NT2/D1 (cell line): Measurements from ENCODE around the gene GPR18.

ENCODE experiments used
- YY1 ChIP-seq: IDR thresholded peaks from 2 replicates; pipeline ENCODE4 v1.6.1; 2011; ENCODE audit not compliant: insufficient read length, insufficient read depth
- ZNF274 ChIP-seq: IDR thresholded peaks from 2 replicates; pipeline ENCODE4 v1.6.1; 2011; ENCODE audit warnings: mild to moderate bottlenecking, low read depth, low read length

DNA sequence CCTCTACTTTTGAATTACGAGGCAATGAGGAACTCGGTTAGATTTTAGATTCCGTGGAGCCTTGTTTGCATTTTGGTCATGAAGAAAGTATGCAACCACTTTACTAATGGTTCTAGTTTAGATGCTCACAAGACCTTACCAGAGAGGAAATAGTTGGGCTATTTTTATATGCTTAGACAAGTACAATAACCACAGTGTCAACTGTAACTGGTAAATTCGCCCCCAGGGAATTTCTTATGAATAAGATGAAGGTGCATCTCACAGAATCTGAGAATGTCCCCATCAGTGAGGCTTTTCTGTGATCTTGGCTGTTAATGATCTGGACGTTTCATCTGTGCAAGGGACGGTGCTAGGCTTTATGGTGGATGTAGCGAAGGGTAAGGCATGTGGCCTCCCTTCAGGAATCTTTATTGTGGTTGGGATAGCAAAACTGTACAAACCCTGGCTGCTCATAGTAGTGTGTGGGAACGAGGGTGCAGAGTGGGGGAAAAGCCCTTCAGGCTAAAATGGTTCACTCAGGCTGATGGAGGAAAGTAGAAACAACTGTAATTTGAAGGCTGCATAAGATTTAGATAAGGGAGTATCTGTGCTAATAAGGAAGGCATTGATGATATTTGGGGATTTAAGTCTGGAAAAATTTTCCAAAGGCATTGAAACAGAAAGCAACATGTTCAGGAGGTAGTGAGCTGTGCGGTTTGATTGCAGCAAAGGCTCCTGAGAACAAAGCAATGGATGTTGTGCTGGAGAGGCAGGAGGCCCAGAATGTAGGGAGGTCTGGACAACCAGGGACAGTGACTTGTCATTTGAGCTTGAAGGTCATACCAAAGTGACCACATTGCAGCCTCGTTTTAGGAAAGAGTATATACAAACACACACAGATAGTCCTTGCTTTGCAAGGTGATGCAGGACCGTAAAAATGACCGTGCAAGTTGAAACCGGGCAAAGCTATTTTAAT, 29.2 kb downstream of the GPR18 start:
- TF ChIP-seq ZNF274 (no peak), YY1 (no peak)
